ENCODE results near the gene ANKS1B.

The ANKS1B gene

DNA sequence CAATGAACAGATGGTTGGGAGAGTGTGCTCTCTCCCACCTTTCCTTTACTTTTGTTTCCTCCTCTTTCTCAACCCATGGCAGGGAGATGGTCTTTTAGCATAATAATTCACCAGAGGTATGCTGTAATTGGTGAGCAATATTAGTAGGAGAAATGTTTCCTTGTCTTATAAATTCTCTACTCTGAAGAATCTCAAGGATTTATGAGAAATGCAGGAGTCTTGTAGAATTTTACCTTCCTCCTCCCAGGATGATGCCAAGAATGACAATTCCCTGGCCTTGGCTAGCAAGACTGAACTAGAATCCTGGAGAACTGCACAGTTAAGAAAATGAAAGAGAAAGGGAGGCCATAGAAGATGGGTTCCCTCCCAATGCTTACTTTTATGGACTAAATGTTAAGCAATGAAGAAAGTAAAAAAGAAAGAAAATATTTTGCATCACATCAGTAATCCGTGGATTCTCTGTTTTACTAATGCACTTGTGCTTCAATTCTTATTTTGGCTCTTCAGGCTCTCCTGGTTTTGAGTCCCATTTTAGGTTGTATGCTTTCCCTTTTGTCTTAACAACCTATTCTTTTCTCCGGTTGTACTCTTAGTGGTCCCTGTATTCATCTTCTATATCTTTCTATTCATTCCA lies 530.1 kb downstream of the ANKS1B start:
- Mint-ChIP-seq H3K9me3 (peaks cover 5% of the 10 kb centered on the region), H3K4me1 (no peaks in the 10 kb centered on the region), H3K27me3 (no peaks in the 10 kb centered on the region), H3K36me3 (ENCODE audit: low read depth) (no peaks in the 10 kb centered on the region), H3K4me3 (no peak overlapping the region), H3K27ac (no peak overlapping the region)
- no peak for DNase-seq
- no peak for ATAC-seq

DNA sequence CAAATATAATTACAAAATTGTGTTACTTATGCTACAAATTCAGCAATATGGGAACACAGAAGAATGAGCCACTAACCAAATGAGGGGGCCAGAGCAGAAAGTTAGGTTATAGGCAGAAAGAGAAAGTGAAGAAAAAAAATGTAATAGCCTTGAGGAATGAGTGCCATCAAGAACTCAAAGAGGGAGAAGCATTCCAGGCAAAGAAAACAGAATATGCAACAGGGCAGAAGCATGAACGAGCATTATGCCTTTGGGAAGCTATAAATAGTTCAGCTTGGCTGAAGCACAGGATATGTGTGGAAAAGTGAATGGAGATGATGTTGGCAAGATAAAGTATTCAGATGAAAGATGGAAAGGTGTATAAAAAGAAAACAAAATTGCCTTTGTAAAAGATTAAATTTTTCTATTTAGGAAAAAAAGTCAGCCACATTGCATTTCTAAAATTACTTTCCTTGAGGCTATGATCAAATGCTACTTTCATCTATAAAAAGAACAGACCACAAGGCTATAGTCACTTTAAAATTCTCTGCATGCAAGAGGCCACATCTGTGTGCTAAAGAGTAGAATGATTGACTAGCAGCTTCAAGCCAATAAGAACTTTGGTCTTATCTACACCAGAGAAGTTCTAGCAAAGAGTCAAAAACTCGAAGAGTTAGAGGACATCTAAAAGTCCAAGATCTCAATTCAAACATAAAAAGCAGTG lies 530.7 kb downstream of the ANKS1B start:
- H3K4me3 Mint-ChIP-seq, result no peak overlapping the region
- ATAC-seq (no peak), DNase-seq (no peak)
- no peaks in the 10 kb centered on the region for H3K36me3 Mint-ChIP-seq (ENCODE audit: low read depth)
- peaks cover 5% of the 10 kb centered on the region for H3K9me3 Mint-ChIP-seq
- H3K4me1 Mint-ChIP-seq, result no peaks in the 10 kb centered on the region
- H3K27ac Mint-ChIP-seq, result no peak overlapping the region
- H3K27me3 Mint-ChIP-seq, result no peaks in the 10 kb centered on the region

DNA sequence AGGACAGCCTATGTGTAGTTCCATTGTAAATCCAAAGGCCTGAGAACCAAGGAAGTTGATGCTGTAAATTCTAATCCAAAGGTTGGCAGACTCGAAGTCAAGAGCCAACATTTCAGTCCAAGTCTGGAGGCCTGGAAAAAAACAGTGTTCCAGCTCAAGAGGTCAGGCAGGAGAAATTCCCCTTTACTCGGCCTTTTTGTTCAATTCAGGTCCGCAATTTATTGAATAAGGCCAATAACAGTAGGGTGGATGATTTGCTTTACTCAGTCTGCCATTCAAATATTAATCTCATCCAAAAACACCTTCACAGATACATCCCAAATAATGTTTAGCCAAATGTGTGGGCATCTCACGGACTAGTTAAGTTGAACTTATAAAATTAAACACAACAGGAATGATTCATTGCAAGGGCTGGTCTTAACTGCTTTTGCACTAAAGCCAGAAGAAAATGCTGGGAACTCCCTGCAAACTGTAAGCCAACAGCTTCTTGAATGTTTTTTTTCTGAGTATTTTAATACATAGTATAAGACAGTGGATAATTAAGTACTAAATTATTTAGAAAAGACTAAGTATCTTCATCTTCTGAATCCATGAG lies 534.6 kb downstream of the ANKS1B start:
- DNase-seq (no peak), ATAC-seq (no peak)
- no peak overlapping the region for H3K27ac Mint-ChIP-seq
- no peak overlapping the region for H3K4me3 Mint-ChIP-seq
- H3K9me3 Mint-ChIP-seq, result peaks cover 5% of the 10 kb centered on the region
- no peaks in the 10 kb centered on the region for H3K36me3 Mint-ChIP-seq (ENCODE audit: low read depth)
- no peaks in the 10 kb centered on the region for H3K4me1 Mint-ChIP-seq
- no peaks in the 10 kb centered on the region for H3K27me3 Mint-ChIP-seq

DNA sequence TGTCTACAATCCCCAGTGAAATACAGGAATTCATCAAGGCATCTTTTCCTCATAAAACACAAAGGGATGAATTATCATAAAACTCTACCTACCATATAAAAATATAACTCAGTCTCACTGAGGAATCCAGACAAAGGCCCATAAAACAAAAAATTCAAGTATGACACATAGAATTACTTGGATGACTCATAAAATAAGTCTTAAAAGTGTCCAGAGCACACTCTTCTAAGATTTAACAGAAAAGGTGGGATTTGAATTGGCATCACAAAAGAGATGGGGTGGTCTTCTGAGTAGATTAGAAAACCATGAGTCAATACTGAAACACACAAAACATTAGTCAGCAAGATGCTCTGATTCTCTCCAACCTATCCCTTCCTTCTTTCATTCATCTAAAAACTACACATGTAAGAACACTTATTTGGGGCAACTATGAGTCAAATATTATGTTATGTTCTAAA lies 539.8 kb downstream of the ANKS1B start:
- Mint-ChIP-seq H3K27ac (no peak overlapping the region), H3K9me3 (peaks cover 7% of the 10 kb centered on the region), H3K4me3 (no peak overlapping the region), H3K27me3 (no peaks in the 10 kb centered on the region), H3K4me1 (no peaks in the 10 kb centered on the region), H3K36me3 (ENCODE audit: low read depth) (no peaks in the 10 kb centered on the region)
- ATAC-seq (no peak), DNase-seq (no peak)

DNA sequence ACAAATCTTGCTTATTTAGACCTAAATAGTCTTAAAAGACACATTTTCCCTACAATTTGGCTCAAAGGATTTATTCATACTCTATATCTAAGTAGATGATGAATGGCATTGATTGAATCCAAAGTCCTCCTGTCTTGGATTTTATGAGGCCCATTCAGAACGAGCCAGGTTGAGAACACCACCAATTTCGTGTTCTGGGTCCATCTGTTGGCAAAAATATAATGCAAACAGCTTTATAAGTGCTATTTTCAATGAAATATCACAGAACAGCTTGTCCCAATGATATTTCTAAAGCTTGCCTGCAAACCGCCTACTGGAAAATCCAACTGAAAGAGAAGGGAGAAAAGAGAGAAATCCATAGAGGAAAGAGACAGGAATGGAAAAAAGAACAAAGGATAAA lies 542.0 kb downstream of the ANKS1B start:
- Mint-ChIP-seq H3K27me3 (no peaks in the 10 kb centered on the region), H3K36me3 (ENCODE audit: low read depth) (no peaks in the 10 kb centered on the region), H3K27ac (no peak overlapping the region), H3K4me1 (no peaks in the 10 kb centered on the region), H3K9me3 (peaks cover 12% of the 10 kb centered on the region), H3K4me3 (no peak overlapping the region)
- ATAC-seq (no peak), DNase-seq (no peak)

DNA sequence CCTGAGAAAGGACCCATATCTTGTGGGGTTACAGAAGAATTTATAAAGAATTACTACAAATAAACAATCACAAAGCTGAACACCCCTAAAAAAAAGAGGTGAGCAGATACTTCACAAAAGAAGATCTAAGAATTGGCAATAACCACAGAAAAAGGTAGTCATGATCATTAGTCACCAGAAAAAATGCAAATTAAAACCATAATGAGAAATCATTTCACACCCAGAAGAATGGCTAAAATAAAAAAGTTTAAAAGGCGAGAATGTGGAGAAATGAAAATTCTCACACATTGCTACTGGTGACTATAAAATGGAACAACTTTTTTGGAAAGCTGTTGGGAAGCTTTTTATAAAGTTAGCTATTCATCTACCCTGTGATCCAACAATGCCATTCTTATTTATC lies 545.3 kb downstream of the ANKS1B start:
- DNase-seq (no peak), ATAC-seq (no peak)
- H3K9me3 Mint-ChIP-seq, result peaks cover 12% of the 10 kb centered on the region
- no peaks in the 10 kb centered on the region for H3K4me1 Mint-ChIP-seq
- H3K27me3 Mint-ChIP-seq, result no peaks in the 10 kb centered on the region
- no peak overlapping the region for H3K27ac Mint-ChIP-seq
- H3K4me3 Mint-ChIP-seq, result no peak overlapping the region
- H3K36me3 Mint-ChIP-seq (ENCODE audit: low read depth), result no peaks in the 10 kb centered on the region

DNA sequence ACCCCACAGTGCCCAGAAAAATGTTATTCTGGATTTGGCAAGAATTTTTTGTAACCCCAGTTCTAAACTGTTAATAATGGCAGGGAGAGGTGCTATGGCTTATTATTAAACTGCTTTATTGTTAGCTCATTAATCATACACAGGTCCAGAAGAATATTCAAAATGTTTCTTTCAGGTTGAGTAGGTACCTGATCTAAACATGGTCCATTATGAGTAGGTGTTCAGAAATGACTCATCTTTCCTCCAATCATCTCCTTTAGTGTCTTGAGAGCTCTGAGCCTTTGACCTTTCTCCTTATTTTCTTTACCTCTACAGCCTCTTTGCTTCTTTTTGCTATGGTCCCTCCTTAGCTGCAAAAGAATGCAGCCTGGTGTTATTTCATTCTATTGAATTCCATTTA lies 548.2 kb downstream of the ANKS1B start:
- Mint-ChIP-seq H3K36me3 (ENCODE audit: low read depth) (no peaks in the 10 kb centered on the region), H3K4me3 (no peak overlapping the region), H3K27ac (no peak overlapping the region), H3K9me3 (peaks cover 5% of the 10 kb centered on the region), H3K27me3 (no peaks in the 10 kb centered on the region), H3K4me1 (no peaks in the 10 kb centered on the region)
- ATAC-seq (peak; percentile 33), DNase-seq (no peak)

DNA sequence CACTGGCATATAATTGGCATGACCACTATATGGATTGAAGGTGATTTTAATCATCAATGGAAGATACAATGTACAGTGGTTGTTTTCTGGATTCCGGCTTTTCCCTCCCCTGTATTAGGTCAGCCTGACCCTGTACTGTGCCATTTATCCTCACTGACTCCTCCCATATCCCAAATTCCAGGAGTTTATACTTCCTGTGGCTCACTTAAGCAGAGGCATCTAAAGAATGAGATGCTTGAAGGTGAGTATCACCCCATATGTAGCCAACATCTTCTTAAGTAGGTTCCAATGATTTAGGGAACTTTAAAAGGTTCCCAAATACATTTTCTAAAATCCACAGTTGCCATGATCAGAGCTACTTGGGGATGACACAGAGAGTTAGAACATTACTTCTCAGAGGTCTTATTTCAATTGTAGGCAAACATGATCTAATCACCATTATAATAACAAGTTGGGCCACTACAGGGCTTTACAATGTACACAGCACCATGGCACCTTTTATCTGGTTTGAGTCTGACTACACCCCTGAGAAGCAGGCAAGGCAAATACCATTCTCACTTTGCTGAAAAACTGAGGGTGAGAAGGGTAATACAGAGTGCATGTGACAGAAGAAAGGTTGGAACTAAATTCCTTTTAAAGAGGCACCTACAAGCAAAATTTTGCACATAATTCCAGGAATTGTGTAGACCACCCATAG lies 549.5 kb downstream of the ANKS1B start:
- Mint-ChIP-seq H3K36me3 (ENCODE audit: low read depth) (no peaks in the 10 kb centered on the region), H3K4me1 (no peaks in the 10 kb centered on the region), H3K4me3 (no peak overlapping the region), H3K27ac (no peak overlapping the region), H3K9me3 (peaks cover 5% of the 10 kb centered on the region), H3K27me3 (no peaks in the 10 kb centered on the region)
- ATAC-seq (no peak), DNase-seq (no peak)

DNA sequence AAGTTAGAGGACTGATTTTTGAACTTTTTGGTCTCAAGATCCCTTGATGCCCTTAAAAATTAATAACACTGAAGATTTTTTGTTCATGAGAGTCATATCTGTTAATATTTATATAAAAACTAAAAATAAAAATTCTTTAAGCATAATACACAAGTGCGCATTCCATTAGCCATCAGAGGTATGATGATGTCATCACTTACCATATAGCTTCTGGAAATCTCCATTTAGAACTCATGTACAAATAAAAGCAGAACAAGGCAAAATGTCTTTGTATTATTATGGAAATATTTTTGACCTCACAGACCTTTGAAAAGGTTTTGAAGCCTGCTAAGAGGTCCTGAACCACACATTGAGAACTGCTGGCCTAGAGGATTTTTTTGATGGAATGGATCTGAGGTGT lies 551.6 kb downstream of the ANKS1B start:
- no peaks in the 10 kb centered on the region for H3K27me3 Mint-ChIP-seq
- no peak overlapping the region for H3K4me3 Mint-ChIP-seq
- no peak overlapping the region for H3K27ac Mint-ChIP-seq
- no peak for ATAC-seq
- DNase-seq, result no peak
- H3K4me1 Mint-ChIP-seq, result no peaks in the 10 kb centered on the region
- peaks cover under 1% of the 10 kb centered on the region for H3K9me3 Mint-ChIP-seq
- no peaks in the 10 kb centered on the region for H3K36me3 Mint-ChIP-seq (ENCODE audit: low read depth)

DNA sequence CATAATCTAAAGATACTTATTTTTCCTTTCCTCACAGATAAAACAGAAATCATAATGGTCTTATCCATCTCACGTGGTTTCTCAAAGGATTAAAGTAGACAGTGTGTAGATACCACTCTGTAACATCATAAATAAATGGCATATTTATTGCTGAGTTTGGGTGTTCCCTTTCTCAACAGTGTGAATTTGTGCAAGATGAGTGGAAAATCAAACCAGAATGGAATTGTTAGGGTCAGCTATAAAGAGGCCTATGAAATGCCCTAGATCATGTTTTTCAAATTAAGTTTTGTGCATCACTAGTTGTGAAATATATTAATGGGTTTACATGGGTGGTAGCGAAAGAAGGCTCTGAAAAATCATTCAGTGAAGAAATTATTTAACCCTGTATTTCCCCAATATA lies 553.5 kb downstream of the ANKS1B start:
- DNase-seq, result no peak
- Mint-ChIP-seq H3K4me3 (no peak overlapping the region), H3K4me1 (no peaks in the 10 kb centered on the region), H3K27ac (no peak overlapping the region), H3K36me3 (ENCODE audit: low read depth) (no peaks in the 10 kb centered on the region), H3K27me3 (no peaks in the 10 kb centered on the region), H3K9me3 (peaks cover 4% of the 10 kb centered on the region)
- no peak for ATAC-seq

DNA sequence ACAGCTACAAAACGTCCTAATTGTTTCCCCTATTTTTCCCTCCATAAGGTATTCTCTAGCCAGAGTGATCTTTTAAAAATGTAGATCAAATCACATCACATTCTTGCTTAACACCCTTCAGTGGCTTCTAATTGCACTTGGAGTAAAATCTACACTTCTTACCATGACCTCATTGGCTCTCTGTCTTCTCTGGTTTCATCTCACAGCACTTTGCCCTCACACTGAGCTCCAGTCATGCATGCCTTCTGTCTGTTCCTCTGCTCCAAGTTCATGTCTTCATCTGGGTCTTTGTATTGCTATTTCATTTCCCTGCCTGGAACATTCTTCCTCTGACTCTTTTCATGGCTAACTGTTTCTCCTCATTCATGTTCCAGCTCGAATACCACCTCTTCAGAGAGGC lies 557.6 kb downstream of the ANKS1B start:
- H3K27me3 Mint-ChIP-seq, result no peaks in the 10 kb centered on the region
- H3K27ac Mint-ChIP-seq, result no peak overlapping the region
- no peaks in the 10 kb centered on the region for H3K36me3 Mint-ChIP-seq (ENCODE audit: low read depth)
- ATAC-seq (no peak), DNase-seq (no peak)
- no peaks in the 10 kb centered on the region for H3K4me1 Mint-ChIP-seq
- no peak overlapping the region for H3K4me3 Mint-ChIP-seq
- H3K9me3 Mint-ChIP-seq, result peaks cover 4% of the 10 kb centered on the region

DNA sequence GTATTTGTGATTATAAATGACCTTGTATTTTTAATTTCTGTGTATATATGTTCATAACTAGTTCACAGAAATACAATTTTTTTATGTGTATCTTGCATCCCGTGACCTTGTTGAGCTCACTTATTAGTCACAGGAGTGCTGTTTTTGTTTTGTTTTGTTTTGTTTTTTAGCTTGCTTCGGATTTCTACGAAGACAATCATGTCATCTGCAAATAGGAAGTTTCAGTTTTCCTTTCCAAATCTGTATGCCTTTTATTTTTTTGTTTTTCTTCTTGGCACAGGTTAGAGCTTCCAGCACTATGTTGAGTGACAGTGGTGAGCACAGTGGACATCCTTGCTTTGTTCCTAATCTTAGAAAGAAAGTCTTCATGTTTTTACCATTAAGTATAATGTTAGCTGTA lies 566.4 kb downstream of the ANKS1B start:
- H3K36me3 Mint-ChIP-seq (ENCODE audit: low read depth), result no peaks in the 10 kb centered on the region
- no peaks in the 10 kb centered on the region for H3K9me3 Mint-ChIP-seq
- ATAC-seq (no peak), DNase-seq (no peak)
- no peak overlapping the region for H3K4me3 Mint-ChIP-seq
- H3K4me1 Mint-ChIP-seq, result no peaks in the 10 kb centered on the region
- H3K27me3 Mint-ChIP-seq, result no peaks in the 10 kb centered on the region
- H3K27ac Mint-ChIP-seq, result no peak overlapping the region

DNA sequence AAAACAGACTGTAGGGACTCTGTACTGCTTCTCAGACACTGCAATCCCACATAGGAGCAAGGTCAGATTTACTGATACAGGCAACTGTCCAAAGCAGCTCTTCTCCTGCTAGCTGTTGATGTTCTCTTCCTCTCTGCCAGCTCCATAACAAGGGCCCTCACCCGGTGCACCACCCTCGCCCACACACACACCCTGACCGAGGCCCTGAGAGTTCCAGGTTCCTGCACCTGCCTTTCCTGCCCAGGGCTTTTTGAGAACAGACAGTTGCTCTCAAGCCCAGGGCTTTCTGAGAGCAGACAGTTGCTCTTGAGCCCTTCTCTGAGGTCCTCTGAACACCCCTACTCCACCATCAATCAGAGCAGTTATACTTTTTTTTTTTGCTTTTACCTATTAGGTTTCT lies 571.0 kb downstream of the ANKS1B start:
- ATAC-seq (no peak), DNase-seq (no peak)
- no peak overlapping the region for H3K4me3 Mint-ChIP-seq
- H3K4me1 Mint-ChIP-seq, result no peaks in the 10 kb centered on the region
- no peaks in the 10 kb centered on the region for H3K36me3 Mint-ChIP-seq (ENCODE audit: low read depth)
- H3K27me3 Mint-ChIP-seq, result no peaks in the 10 kb centered on the region
- no peak overlapping the region for H3K27ac Mint-ChIP-seq
- H3K9me3 Mint-ChIP-seq, result peaks cover 18% of the 10 kb centered on the region

DNA sequence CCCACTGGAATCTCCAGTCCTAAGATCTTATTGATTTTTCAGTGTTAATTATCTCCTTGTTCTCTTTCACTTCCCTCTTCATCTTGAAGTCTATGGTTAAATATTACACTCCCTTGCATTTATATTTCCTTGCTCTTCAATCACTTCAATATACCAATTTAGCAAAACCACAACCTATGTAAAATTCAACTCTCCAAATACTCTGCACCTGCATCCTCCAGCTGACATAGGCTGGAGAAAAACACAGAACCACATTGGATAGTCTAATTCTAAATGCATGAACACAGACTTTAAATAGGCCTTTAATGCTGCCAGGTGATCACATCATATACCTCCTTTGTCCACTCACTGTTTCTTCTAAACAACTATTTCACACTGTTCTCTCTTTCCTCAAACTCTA lies 591.0 kb downstream of the ANKS1B start:
- no peak for DNase-seq
- no peaks in the 10 kb centered on the region for H3K9me3 Mint-ChIP-seq
- ATAC-seq, result no peak

More for the DNA sequence above, 591.0 kb downstream of the ANKS1B start:
- Mint-ChIP-seq H3K27me3 (no peaks in the 10 kb centered on the region), H3K4me3 (no peak overlapping the region), H3K36me3 (ENCODE audit: low read depth) (no peaks in the 10 kb centered on the region), H3K27ac (no peak overlapping the region), H3K4me1 (no peaks in the 10 kb centered on the region)

All from activated naive CD8-positive, alpha-beta T cell treated with anti-CD3 and anti-CD28 coated beads, Interleukin-2, amount 50 U/mL, for 24 hours (primary cell).